GM18951 (cell line): ENCODE results near the gene SLC44A2.

Source experiments
- POLR2A ChIP-seq: IDR thresholded peaks from 4 replicates; pipeline ENCODE4 v1.6.1; 2011; ENCODE audit warnings: mild to moderate bottlenecking; ENCODE audit not compliant: insufficient read length, insufficient read depth; ENCODE audit errors: extremely low read depth
- in situ Hi-C: fragments of 300-500 bp; cut with MboI; formaldehyde crosslinking; loops from one replicate; pipeline ENCODE4 v1.12.0; 2022; ENCODE audit warnings: low sequenced_read_pairs, mixed read lengths, inconsistent platforms; ENCODE audit not compliant: unreplicated experiment

The SLC44A2 gene

GRCh38 chr19:10634963-10635362, 9.6 kb downstream of the SLC44A2 start:
- TF ChIP-seq POLR2A, result no peak
- in situ Hi-C loops, result no loop called here

- TF ChIP-seq POLR2A, result no peak
These were observed 11.1 kb downstream of the SLC44A2 start for GRCh38 chr19:10636304-10636972.

GRCh38 chr19:10637894-10638293, 12.5 kb downstream of the SLC44A2 start:
- no peak for TF ChIP-seq POLR2A

More at GRCh38 chr19:10636304-10636972, 11.1 kb downstream of the SLC44A2 start:
- in situ Hi-C loops, result no loop called here

GRCh38 chr19:10639836-10640235, 14.5 kb downstream of the SLC44A2 start:
- TF ChIP-seq POLR2A, result no peak
- in situ Hi-C loops, result no loop called here

More at GRCh38 chr19:10637894-10638293, 12.5 kb downstream of the SLC44A2 start:
- in situ Hi-C loops, result no loop called here

- no peak for TF ChIP-seq POLR2A
- in situ Hi-C loops, result no loop called here
These were observed 15.0 kb downstream of the SLC44A2 start for GRCh38 chr19:10640361-10640760.

- no peak for TF ChIP-seq POLR2A
- in situ Hi-C loops, result no loop called here
These were observed 15.9 kb downstream of the SLC44A2 start for GRCh38 chr19:10641248-10641647.

DNA sequence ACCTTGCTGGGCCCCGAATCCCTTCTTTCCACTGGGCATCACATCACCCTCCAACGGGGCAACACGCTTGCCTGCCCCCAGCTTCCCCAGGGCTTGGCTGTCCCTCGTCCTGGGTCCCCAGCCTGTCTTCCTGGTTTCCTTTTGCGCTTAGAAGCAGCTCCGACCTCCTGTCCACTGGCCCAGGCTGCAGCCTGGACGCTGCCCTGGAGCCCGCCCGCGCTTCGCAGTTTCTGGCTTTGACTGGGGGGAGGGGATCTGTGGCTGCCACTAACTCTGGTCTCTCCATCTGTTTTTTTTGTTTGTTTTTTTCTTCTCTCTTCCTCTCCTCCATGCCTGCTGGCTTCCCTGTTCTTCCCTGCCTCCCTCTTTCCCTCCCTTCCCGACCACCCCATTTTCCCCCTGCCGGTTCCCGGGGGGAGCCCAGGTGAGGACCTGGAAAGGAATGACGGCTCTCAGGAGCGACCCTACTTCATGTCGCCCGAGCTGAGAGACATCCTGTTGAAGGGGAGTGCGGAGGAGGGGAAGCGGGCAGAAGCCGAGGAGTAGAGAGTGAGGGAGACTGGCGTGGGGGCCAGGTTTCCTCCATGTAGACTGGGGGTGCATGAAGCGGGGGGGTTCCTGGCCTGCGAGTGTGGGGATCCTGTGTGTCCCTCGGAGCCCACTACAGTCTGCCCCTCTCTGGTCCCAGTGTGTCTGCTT, 17.3 kb downstream of the SLC44A2 start:
- no peak for TF ChIP-seq POLR2A
- in situ Hi-C loops, result no loop called here

- TF ChIP-seq POLR2A, result no peak
- in situ Hi-C loops, result no loop called here
These were observed 18.0 kb downstream of the SLC44A2 start for GRCh38 chr19:10643172-10643967.

DNA sequence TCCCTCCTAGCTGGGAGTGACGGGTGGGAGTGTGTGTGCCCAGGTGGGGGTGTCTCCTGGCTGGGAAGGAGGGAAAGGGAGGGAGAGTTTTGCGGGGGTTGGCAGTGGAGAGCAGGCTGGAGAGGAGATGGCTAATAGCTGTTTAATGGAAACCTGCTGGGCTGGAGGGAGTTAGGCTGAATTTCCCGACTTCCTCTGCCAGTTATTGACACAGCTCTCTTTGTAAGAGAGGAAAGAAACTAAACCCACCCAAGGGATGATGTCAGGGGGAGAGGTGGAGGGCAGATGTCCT, 18.6 kb downstream of the SLC44A2 start:
- in situ Hi-C loops, result no loop called here
- no peak for TF ChIP-seq POLR2A

GRCh38 chr19:10644260-10645007, 19.1 kb downstream of the SLC44A2 start:
- in situ Hi-C loops, result loop anchor here (5.0 kb wide), 1 partner anchor 62 kb away; no protein-coding TSS in a partner anchor
- TF ChIP-seq POLR2A, result peak; percentile 29

- in situ Hi-C loops, result loop anchor here (5.0 kb wide), 1 partner anchor 64 kb away; no protein-coding TSS in a partner anchor
- no peak for TF ChIP-seq POLR2A
These were observed 21.3 kb downstream of the SLC44A2 start for GRCh38 chr19:10646456-10647159.

DNA sequence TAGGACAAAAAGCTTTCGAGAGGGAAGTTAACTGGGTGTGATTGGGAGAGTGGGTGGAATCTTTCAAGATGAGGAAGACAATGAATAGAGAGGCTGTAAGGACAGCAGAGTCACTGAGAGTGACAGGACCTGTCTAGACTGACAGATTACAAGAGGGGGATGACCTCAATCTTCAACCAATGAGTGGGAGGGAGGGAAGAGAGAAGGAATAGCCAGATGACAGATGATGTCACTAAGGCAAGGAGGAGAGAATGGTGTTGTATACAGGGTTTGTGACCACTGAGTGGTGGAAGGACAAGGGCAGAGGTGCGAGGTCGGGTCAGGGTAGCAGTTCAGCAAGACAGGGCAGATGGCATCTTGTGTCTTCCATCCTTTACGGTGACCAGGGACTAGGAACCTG, 23.0 kb downstream of the SLC44A2 start:
- TF ChIP-seq POLR2A, result no peak
- in situ Hi-C loops, result loop anchor here (5.0 kb wide), 1 partner anchor 66 kb away; no protein-coding TSS in a partner anchor
